ENCODE measurements around the gene HDDC3. TPM values are rescaled to one million over a fixed set of nuclear protein-coding genes. Genes with fewer than 3 reads are reported as not detected.

Gene HDDC3
- total and polyA plus RNA-seq, 2 experiments from 2014 or later = 9.7 to 11.1 TPM

DNA sequence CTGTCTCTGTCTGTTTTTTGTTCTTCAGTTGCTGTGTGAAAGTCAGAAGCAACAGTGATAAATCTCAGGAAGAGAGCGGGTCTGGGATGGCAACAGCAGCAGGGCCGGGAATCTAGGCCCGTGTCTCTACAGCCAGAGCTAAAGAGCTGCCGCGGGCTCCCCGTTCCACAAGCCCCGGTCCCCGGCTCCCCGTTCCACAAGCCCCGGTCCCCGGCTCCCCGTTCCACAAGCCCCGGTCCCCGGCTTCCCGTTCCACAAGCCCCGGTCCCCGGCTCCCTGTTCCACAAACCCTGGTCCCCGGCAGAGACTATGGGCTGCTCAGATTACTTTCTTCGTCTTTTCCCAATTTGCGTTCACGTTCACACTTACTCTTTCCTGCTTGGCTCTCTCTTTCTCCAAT, 41.9 kb upstream of the HDDC3 start:
- Histone ChIP-seq H3K79me2 (ENCODE audit: insufficient read depth) (no peaks in the 10 kb centered on the region), H3K9ac (no peak overlapping the region), H4K20me1 (ENCODE audit: insufficient read depth) (no peaks in the 10 kb centered on the region), H3K27me3 (replicated peaks; ENCODE audit: insufficient read depth) (no peaks in the 10 kb centered on the region), H3K27ac (no peak overlapping the region), H3K36me3 (ENCODE audit: low read depth) (peaks cover 3% of the 10 kb centered on the region; the same call in 1 of the 2 replicates), H3K4me3 (no peak overlapping the region), H3K9me3 (ENCODE audit: low read depth) (no peaks in the 10 kb centered on the region), H2AFZ (no peak overlapping the region), H3K4me2 (ENCODE audit: unreplicated experiment) (no peak overlapping the region), H3F3A (ENCODE audit: insufficient read depth) (no peaks in the 10 kb centered on the region), H3K9me2 (ENCODE audit: insufficient read depth) (no peaks in the 10 kb centered on the region), H3K4me1 (ENCODE audit: insufficient read depth) (no peaks in the 10 kb centered on the region)
- no peak for TF ChIP-seq EZH2 (IDR thresholded peaks at IDR 0.05; ENCODE audit: insufficient read depth, poor library complexity, severe bottlenecking)
- TF ChIP-seq EZH2phosphoT487 (IDR thresholded peaks at IDR 0.05; ENCODE audit: insufficient read depth, low read depth) = no peak
- no peak for DNase-seq
- in situ Hi-C loops (cut with MboI) = no loop called here
- 73 to 88% methylated on average over 4 to 20 of the region's 21 CpGs for WGBS, 2 experiments (ENCODE audit: low coverage in 1 of 2, low lambda C conversion rate in 2 of 2, missing lambda C conversion rate in 2 of 2)

DNA sequence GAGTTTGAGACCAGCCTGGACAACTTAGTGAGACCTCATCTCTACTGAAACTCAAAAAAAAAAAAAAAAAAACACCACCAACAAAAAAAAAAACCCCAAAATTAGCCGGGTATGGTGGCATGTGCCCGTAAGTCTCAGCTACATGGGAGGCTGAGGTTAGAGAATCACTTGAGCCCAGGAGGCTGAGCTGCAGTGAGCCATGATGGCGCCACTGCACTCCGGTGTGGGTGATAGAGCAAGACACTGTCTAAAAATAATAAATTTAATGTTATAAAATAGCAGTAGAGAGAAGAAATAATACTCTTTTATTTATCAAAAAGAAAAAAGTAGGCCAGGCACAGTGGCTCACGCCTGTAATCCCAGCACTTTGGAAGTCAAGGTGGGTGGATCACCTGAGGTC, 39.8 kb upstream of the HDDC3 start:
- H3K4me1 ChIP-seq (ENCODE audit: insufficient read depth) = no peaks in the 10 kb centered on the region
- no peaks in the 10 kb centered on the region for H3K79me2 ChIP-seq (ENCODE audit: insufficient read depth)
- H3K27ac ChIP-seq = no peak overlapping the region
- no peaks in the 10 kb centered on the region for H4K20me1 ChIP-seq (ENCODE audit: insufficient read depth)
- no peaks in the 10 kb centered on the region for H3K27me3 ChIP-seq (replicated peaks; ENCODE audit: insufficient read depth)
- H3K9ac ChIP-seq = no peak overlapping the region
- H3K9me2 ChIP-seq (ENCODE audit: insufficient read depth) = no peaks in the 10 kb centered on the region
- 86 to 91% methylated on average over 5 of the region's 5 CpGs for WGBS, 2 experiments (ENCODE audit: low coverage in 1 of 2, low lambda C conversion rate in 2 of 2, missing lambda C conversion rate in 2 of 2)
- TF ChIP-seq EZH2phosphoT487 (IDR thresholded peaks at IDR 0.05; ENCODE audit: insufficient read depth, low read depth) = no peak
- TF ChIP-seq EZH2 (IDR thresholded peaks at IDR 0.05; ENCODE audit: insufficient read depth, poor library complexity, severe bottlenecking) = no peak
- H3K4me3 ChIP-seq = no peak overlapping the region
- H3K4me2 ChIP-seq (ENCODE audit: unreplicated experiment) = no peak overlapping the region
- H3K36me3 ChIP-seq (ENCODE audit: low read depth) = peaks cover under 1% of the 10 kb centered on the region; the same call in 1 of the 2 replicates
- in situ Hi-C loops (cut with MboI) = no loop called here
- no peaks in the 10 kb centered on the region for H3F3A ChIP-seq (ENCODE audit: insufficient read depth)
- no peak for DNase-seq
- H3K9me3 ChIP-seq (ENCODE audit: low read depth) = no peaks in the 10 kb centered on the region
- no peak overlapping the region for H2AFZ ChIP-seq

DNA sequence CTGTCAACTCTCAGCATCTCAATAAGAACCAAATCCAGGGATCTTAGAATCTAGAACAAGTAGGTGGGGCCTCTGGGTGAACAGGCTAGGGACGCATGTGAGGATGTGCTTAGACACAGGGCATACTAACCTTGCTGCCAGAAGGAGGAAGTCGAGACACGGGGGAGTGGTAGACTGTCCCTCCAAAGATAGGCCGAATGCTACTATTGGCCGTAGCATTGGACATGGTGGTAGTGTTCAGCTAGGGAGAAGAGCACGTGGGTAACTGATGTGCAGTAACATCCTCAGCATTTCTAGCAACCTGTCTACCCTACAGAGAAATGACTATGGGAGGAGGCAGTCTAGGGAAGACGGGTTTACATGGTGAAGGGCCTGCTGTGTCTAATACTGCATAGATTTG, 37.9 kb upstream of the HDDC3 start:
- H3F3A ChIP-seq (ENCODE audit: insufficient read depth) = no peaks in the 10 kb centered on the region
- H4K20me1 ChIP-seq (ENCODE audit: insufficient read depth) = no peaks in the 10 kb centered on the region
- no peaks in the 10 kb centered on the region for H3K9me2 ChIP-seq (ENCODE audit: insufficient read depth)
- H3K27ac ChIP-seq = no peak overlapping the region
- no peak overlapping the region for H3K9ac ChIP-seq
- in situ Hi-C loops (cut with MboI) = no loop called here
- no peak overlapping the region for H3K4me3 ChIP-seq
- H2AFZ ChIP-seq = no peak overlapping the region
- H3K9me3 ChIP-seq (ENCODE audit: low read depth) = no peaks in the 10 kb centered on the region
- 0 out of 2 replicates have a peak, but pooled peaks cover 4% of the 10 kb centered on the region for H3K36me3 ChIP-seq (ENCODE audit: low read depth)
- H3K27me3 ChIP-seq (replicated peaks; ENCODE audit: insufficient read depth) = no peaks in the 10 kb centered on the region
- no peaks in the 10 kb centered on the region for H3K4me1 ChIP-seq (ENCODE audit: insufficient read depth)
- no peak overlapping the region for H3K4me2 ChIP-seq (ENCODE audit: unreplicated experiment)
- TF ChIP-seq EZH2phosphoT487 (IDR thresholded peaks at IDR 0.05; ENCODE audit: insufficient read depth, low read depth) = no peak
- TF ChIP-seq EZH2 (IDR thresholded peaks at IDR 0.05; ENCODE audit: insufficient read depth, poor library complexity, severe bottlenecking) = no peak
- no peak for DNase-seq
- no peaks in the 10 kb centered on the region for H3K79me2 ChIP-seq (ENCODE audit: insufficient read depth)
- WGBS, 2 experiments (ENCODE audit: low coverage in 1 of 2, low lambda C conversion rate in 2 of 2, missing lambda C conversion rate in 2 of 2) = 92 to 95% methylated on average over 7 of the region's 7 CpGs

GRCh38 chr15:90968434-90968833, 36.1 kb upstream of the HDDC3 start:
- H3K9me2 ChIP-seq (ENCODE audit: insufficient read depth) = no peaks in the 10 kb centered on the region
- H3K9me3 ChIP-seq (ENCODE audit: low read depth) = no peaks in the 10 kb centered on the region
- DNase-seq = no peak
- no peak overlapping the region for H3K4me3 ChIP-seq
- H3K36me3 ChIP-seq (ENCODE audit: low read depth) = 0 out of 2 replicates have a peak, but pooled peaks cover 4% of the 10 kb centered on the region
- no peaks in the 10 kb centered on the region for H3F3A ChIP-seq (ENCODE audit: insufficient read depth)
- no peak overlapping the region for H3K27ac ChIP-seq
- no peak overlapping the region for H2AFZ ChIP-seq
- H3K9ac ChIP-seq = no peak overlapping the region
- TF ChIP-seq EZH2 (IDR thresholded peaks at IDR 0.05; ENCODE audit: insufficient read depth, poor library complexity, severe bottlenecking) = no peak
- no peaks in the 10 kb centered on the region for H3K79me2 ChIP-seq (ENCODE audit: insufficient read depth)
- in situ Hi-C loops (cut with MboI) = no loop called here
- H3K4me2 ChIP-seq (ENCODE audit: unreplicated experiment) = no peak overlapping the region
- H3K27me3 ChIP-seq (replicated peaks; ENCODE audit: insufficient read depth) = no peaks in the 10 kb centered on the region
- 100% methylated on average over 1 of the region's 1 CpG for WGBS, 2 experiments (ENCODE audit: low coverage in 1 of 2, low lambda C conversion rate in 2 of 2, missing lambda C conversion rate in 2 of 2)
- H3K4me1 ChIP-seq (ENCODE audit: insufficient read depth) = no peaks in the 10 kb centered on the region
- H4K20me1 ChIP-seq (ENCODE audit: insufficient read depth) = no peaks in the 10 kb centered on the region

GRCh38 chr15:90967206-90967605, 34.9 kb upstream of the HDDC3 start:
- Histone ChIP-seq H4K20me1 (ENCODE audit: insufficient read depth) (no peaks in the 10 kb centered on the region), H3K4me1 (ENCODE audit: insufficient read depth) (no peaks in the 10 kb centered on the region), H3K4me2 (ENCODE audit: unreplicated experiment) (no peak overlapping the region), H2AFZ (no peak overlapping the region), H3K9me3 (ENCODE audit: low read depth) (no peaks in the 10 kb centered on the region), H3K9me2 (ENCODE audit: insufficient read depth) (no peaks in the 10 kb centered on the region), H3K4me3 (no peak overlapping the region), H3K79me2 (ENCODE audit: insufficient read depth) (no peaks in the 10 kb centered on the region), H3K36me3 (ENCODE audit: low read depth) (peaks cover 6% of the 10 kb centered on the region; the same call in 1 of the 2 replicates), H3K27ac (no peak overlapping the region), H3K9ac (no peak overlapping the region), H3F3A (ENCODE audit: insufficient read depth) (0 out of 2 replicates have a peak, but pooled peaks cover 7% of the 10 kb centered on the region), H3K27me3 (replicated peaks; ENCODE audit: insufficient read depth) (no peaks in the 10 kb centered on the region)
- in situ Hi-C loops (cut with MboI) = no loop called here
- WGBS, 2 experiments (ENCODE audit: low coverage in 1 of 2, low lambda C conversion rate in 2 of 2, missing lambda C conversion rate in 2 of 2) = 90 to 93% methylated on average over 5 of the region's 5 CpGs
- DNase-seq = no peak
- TF ChIP-seq EZH2phosphoT487 (IDR thresholded peaks at IDR 0.05; ENCODE audit: insufficient read depth, low read depth) = no peak
- TF ChIP-seq EZH2 (IDR thresholded peaks at IDR 0.05; ENCODE audit: insufficient read depth, poor library complexity, severe bottlenecking) = no peak
